PC-9 (cell line): Measurements from ENCODE around the gene C2orf68.

Experiments
- CTCF ChIP-seq: fragments of 200-600 bp; sonication (generic); conservative IDR thresholded peaks from 2 replicates; pipeline ENCODE4 v1.6.1; 2017; ENCODE audit warnings: mixed run types, antibody characterized with exemption, mild to moderate bottlenecking, moderate library complexity
- EZH2 ChIP-seq: fragments of 200-600 bp; sonication (generic); IDR thresholded peaks from 2 replicates; pipeline ENCODE4 v1.8.0; 2017; ENCODE audit warnings: antibody characterized with exemption, low read depth

- TF ChIP-seq CTCF, result no peak
- TF ChIP-seq EZH2, result no peak
Observed at GRCh38 chr2:85575739-85576138, 36.1 kb downstream of the C2orf68 start.
